Adrenal gland (tissue), 12 donors: ENCODE measurements around the gene PARG. TPM values are rescaled to one million over a fixed set of nuclear protein-coding genes. Genes with fewer than 3 reads are reported as not detected.

Source experiments
- DNase-seq, 7 donors: peaks; one replicate each; pipeline ENCODE4 v3.0.0-alpha.2; 2019 to 2020
- H3K27ac ChIP-seq, 5 donors: fragments of 200-600 bp; sonication (generic) in 4 of 5; 1 replicate in 3 of 5; 2 replicates in 2 of 5; pipeline versions ENCODE4 v1.5.1 to v1.8.0; 2016 to 2020; ENCODE audit warnings: mild to moderate bottlenecking in 1 of 5
- H3K27me3 ChIP-seq: fragments of 200-600 bp; 2 replicates; pipeline ENCODE4 v1.8.0; 2021
- H3K36me3 ChIP-seq, 2 donors: fragments of 200-600 bp; replicated peaks in 1 of 2; 1 replicate in 1 of 2; 2 replicates in 1 of 2; pipeline versions ENCODE4 v1.5.1 to v1.8.0; 2018 to 2022
- H3K4me1 ChIP-seq, 2 donors: fragments of 200-600 bp; replicated peaks in 1 of 2; 1 replicate in 1 of 2; 2 replicates in 1 of 2; pipeline versions ENCODE4 v1.5.1 to v1.8.0; 2018 to 2021
- H3K4me3 ChIP-seq, 4 donors: fragments of 200-600 bp; sonication (generic) in 3 of 4; one replicate each; pipeline ENCODE4 v1.5.1; 2016 to 2018
- H3K9me3 ChIP-seq, 3 donors: fragments of 200-600 bp; sonication (generic) in 1 of 3; replicated peaks in 1 of 3; 1 replicate in 2 of 3; 2 replicates in 1 of 3; pipeline versions ENCODE4 v1.5.1 to v1.8.0; 2016 to 2021
- CTCF ChIP-seq, 6 experiments: fragments of 450-650 bp in 4 of 6; fragments of 200-600 bp in 2 of 6; sonication (generic) in 1 of 6; IDR thresholded peaks; 1 replicate in 5 of 6; 2 replicates in 1 of 6; pipeline versions ENCODE4 v1.5.1 to v1.8.0; 2016 to 2021; ENCODE audit warnings: antibody characterized with exemption in 6 of 6, mild to moderate bottlenecking in 2 of 6, moderate library complexity in 1 of 6
- POLR2A ChIP-seq, 2 donors: fragments of 450-650 bp; IDR thresholded peaks; one replicate each; pipeline ENCODE4 v1.6.1; 2017; ENCODE audit warnings: antibody characterized with exemption in 2 of 2, mild to moderate bottlenecking in 2 of 2, moderate library complexity in 1 of 2
- WGBS, 4 donors: extraction: QIAGEN DNeasy Blood & Tissue Kit in 2 of 4; methylation state at CpG; one replicate each; pipeline versions ENCODE4 v1.1.5 to v1.1.7; 2013 to 2017; 5-methylcytosine and 5-hydroxymethylcytosine counted together
- intact Hi-C, 2 donors: fragments of 100-400 bp; cut with DNase I; formaldehyde crosslinking; loops; one replicate each; pipeline versions ENCODE4 v1.14.1 to v1.15.0; 2022 to 2023
- polyA plus RNA-seq, 3 donors: library from polyadenylated mRNA; stranded (reverse); fragments of 200-250 nt in 2 of 3; fragments of 350-450 nt in 1 of 3; fragmentation: Illumina TruSeq in 1 of 3; extraction: RNeasy Lipid Tissue Mini Kit (QIAGEN cat#74804) in 1 of 3; gene quantifications; one replicate each; pipeline ENCODE4 v1.2.3, GENCODE V29; 2013 to 2014
- total RNA-seq, 9 donors: library from RNA; depleted of rRNA in 4 of 9; stranded (reverse); fragments of >200 nt in 4 of 9; fragments of 120-200 nt in 1 of 9; fragmentation: NEBNext Ultra II Directional in 1 of 9; extraction: Animal tissue kit (Norgen Biotek cat#: 25700) in 1 of 9; gene quantifications; one replicate each; pipeline versions ENCODE4 v1.1.0 to v1.2.4, GENCODE V29; 2013 to 2023
- donor health status: healthy with polysubstance abuse.
- donor health status: Bipolar disorder and iron deficiency.
- donor health status: DM: yes; HTN: yes; CAD: no.
- donor health status: DM: no; HTN: no; CAD: no.
- donor health status: DM: no; HTN: no; CAD: no.
- donor health status: DM: yes; HTN: yes; CAD: no.

The PARG gene
- total and polyA plus RNA-seq, 12 donors = 3.1 to 56.8 (median 21.8) TPM

- H3K4me3 ChIP-seq = no peak overlapping the region
- intact Hi-C loops = no loop called here
- H3K27ac ChIP-seq = no peak overlapping the region
Measured at GRCh38 chr10:49841615-49842332, 100.1 kb downstream of the PARG start.

GRCh38 chr10:49837685-49838084, 104.1 kb downstream of the PARG start:
- TF ChIP-seq CTCF (IDR thresholded peaks at IDR 0.05) (no peak), POLR2A (IDR thresholded peaks at IDR 0.05) (no peak)
- Histone ChIP-seq H3K4me1 (no peaks in the 10 kb centered on the region), H3K36me3 (no peaks in the 10 kb centered on the region), H3K9me3 (no peaks in the 10 kb centered on the region), H3K27ac (no peak overlapping the region), H3K4me3 (no peak overlapping the region), H3K27me3 (no peaks in the 10 kb centered on the region)
- intact Hi-C loops = no loop called here
- no peak for DNase-seq
- WGBS, 4 donors = 81 to 92% (median 91%) methylated on average over 1 of the region's 1 CpG

More at GRCh38 chr10:49841615-49842332, 100.1 kb downstream of the PARG start:
- H3K4me1 ChIP-seq = no peaks in the 10 kb centered on the region
- H3K36me3 ChIP-seq = no peaks in the 10 kb centered on the region
- WGBS, 4 donors = 87 to 91% (median 88%) methylated on average over 11 of the region's 11 CpGs
- no peak for TF ChIP-seq POLR2A (IDR thresholded peaks at IDR 0.05)
- no peak for TF ChIP-seq CTCF (IDR thresholded peaks at IDR 0.05)
- peak in 1 of 7 donors; percentile 61 for DNase-seq
- no peaks in the 10 kb centered on the region for H3K27me3 ChIP-seq
- H3K9me3 ChIP-seq = no peaks in the 10 kb centered on the region

GRCh38 chr10:49837051-49837478, 104.8 kb downstream of the PARG start:
- no peak overlapping the region for H3K27ac ChIP-seq
- H3K4me3 ChIP-seq = no peak overlapping the region
- WGBS, 4 donors = 88 to 90% (median 89%) methylated on average over 5 of the region's 5 CpGs
- no peaks in the 10 kb centered on the region for H3K4me1 ChIP-seq
- H3K9me3 ChIP-seq = no peaks in the 10 kb centered on the region
- no peak for DNase-seq
- intact Hi-C loops = no loop called here
- H3K36me3 ChIP-seq = peaks cover 0 to 5% of the 10 kb centered on the region in 2 donors
- no peaks in the 10 kb centered on the region for H3K27me3 ChIP-seq
- TF ChIP-seq POLR2A (IDR thresholded peaks at IDR 0.05) = no peak
- no peak for TF ChIP-seq CTCF (IDR thresholded peaks at IDR 0.05)

- intact Hi-C loops = no loop called here
- no peak overlapping the region for H3K27ac ChIP-seq
- no peaks in the 10 kb centered on the region for H3K27me3 ChIP-seq
- H3K9me3 ChIP-seq = no peaks in the 10 kb centered on the region
- DNase-seq = no peak
- H3K36me3 ChIP-seq = peaks cover 0 to 10% of the 10 kb centered on the region in 2 donors
- no peak overlapping the region for H3K4me3 ChIP-seq
- no peaks in the 10 kb centered on the region for H3K4me1 ChIP-seq
- TF ChIP-seq CTCF (IDR thresholded peaks at IDR 0.05) (no peak), POLR2A (IDR thresholded peaks at IDR 0.05) (no peak)
- 88 to 96% (median 92%) methylated on average over 3 of the region's 3 CpGs for WGBS, 4 donors
Measured at GRCh38 chr10:49834976-49835375, 106.9 kb downstream of the PARG start.
